GM12878 (cell line): ENCODE data around the gene LAMA5. TPM values are rescaled to one million over a fixed set of nuclear protein-coding genes. Genes with fewer than 3 reads are reported as not detected.

Experiments used
- ATAC-seq: fragments of 200-7000 bp; cut with Tn5 transposase; 3 replicates; pipeline ENCODE4 v1.9.1; 2020; ENCODE audit warnings: mild to moderate bottlenecking, moderate library complexity
- BruUV-seq: library from RNA; stranded (reverse); fragments of 400-500 nt; replicated peaks from 2 replicates; lab custom pipeline; 2021; lab: Mats Ljungman, UMichigan
- CTCF ChIA-PET: fragments of 300-600 bp; sonication (Branson Sonifier 250); formaldehyde crosslinking; extraction: SDS; loops from one replicate; lab custom pipeline; 2021; ENCODE audit warnings: inconsistent platforms; lab: Yijun Ruan, JAX
- POLR2A ChIA-PET: fragments of 350-600 bp; formaldehyde crosslinking; extraction: SDS; loops from one replicate; lab custom pipeline; 2021; ENCODE audit warnings: inconsistent platforms; lab: Charles Lee
- RAD21 ChIA-PET: fragments of 300-600 bp; sonication (Branson Sonifier 250); formaldehyde crosslinking; loops from one replicate; lab custom pipeline; 2023; ENCODE audit warnings: antibody characterized with exemption; ENCODE audit not compliant: unreplicated experiment; lab: Charles Lee
- SMC1A ChIA-PET: fragments of 300-600 bp; sonication (Branson Sonifier 250); formaldehyde crosslinking; loops from one replicate; lab custom pipeline; 2023; ENCODE audit not compliant: unreplicated experiment, uncharacterized antibody; lab: Charles Lee
- DNase-seq: peaks from one replicate; pipeline ENCODE4 v3.0.0-alpha.2; 2011; ENCODE audit warnings: low read depth, low spot score
- FAIRE-seq: peaks from 3 replicates; lab custom pipeline; 2011; peaks lifted over from hg19 to GRCh38; lab: Jason Lieb, UNC
- H2AFZ ChIP-seq: 2 replicates; pipeline ENCODE4 v1.6.0; 2011; ENCODE audit warnings: low read depth, low read length, control low read depth; ENCODE audit not compliant: control insufficient read depth
- H3K27ac ChIP-seq: 2 replicates; pipeline ENCODE4 v1.5.1; 2011; ENCODE audit warnings: control low read depth; ENCODE audit not compliant: control insufficient read depth, insufficient read depth
- H3K27me3 ChIP-seq, 2 experiments: replicated peaks in 1 of 2; 2 replicates each; pipeline versions ENCODE4 v1.6.0 to v1.6.1; 2011; ENCODE audit warnings: low read length in 1 of 2; ENCODE audit not compliant: control insufficient read depth in 2 of 2, insufficient read depth in 2 of 2
- H3K36me3 ChIP-seq, 2 experiments: 2 replicates each; pipeline ENCODE4 v1.5.1; 2011; ENCODE audit warnings: low read length in 1 of 2; ENCODE audit not compliant: control insufficient read depth in 2 of 2, insufficient read depth in 2 of 2
- H3K4me1 ChIP-seq: 2 replicates; pipeline ENCODE4 v1.6.1; 2011; ENCODE audit warnings: mild to moderate bottlenecking, low read length, moderate library complexity, mixed read lengths; ENCODE audit not compliant: control insufficient read depth, insufficient read depth
- H3K4me2 ChIP-seq: 2 replicates; pipeline ENCODE4 v1.6.0; 2011; ENCODE audit warnings: control low read depth; ENCODE audit not compliant: control insufficient read depth, insufficient read depth
- H3K4me3 ChIP-seq: fragments of 200-600 bp; sonication (generic); 2 replicates; pipeline ENCODE4 v1.5.1; 2016
- H3K79me2 ChIP-seq: 2 replicates; pipeline ENCODE4 v1.6.0; 2011; ENCODE audit warnings: low read length; ENCODE audit not compliant: control insufficient read depth, insufficient read depth
- H3K9ac ChIP-seq: 2 replicates; pipeline ENCODE4 v1.8.0; 2011; ENCODE audit warnings: low read length, control low read depth, mixed read lengths; ENCODE audit not compliant: control insufficient read depth, insufficient read depth
- H3K9me3 ChIP-seq: replicated peaks from 3 replicates; pipeline ENCODE4 v1.5.1; 2011; ENCODE audit warnings: mild to moderate bottlenecking, low read length; ENCODE audit not compliant: control insufficient read depth, insufficient read depth
- H4K20me1 ChIP-seq: 2 replicates; pipeline ENCODE4 v1.6.0; 2011; ENCODE audit not compliant: control insufficient read depth, insufficient read depth
- BMI1 ChIP-seq: fragments of 450-650 bp; IDR thresholded peaks from 2 replicates; pipeline ENCODE4 v1.6.1; 2016; ENCODE audit warnings: mild to moderate bottlenecking, moderate library complexity, borderline replicate concordance
- CBX5 ChIP-seq: sonication (generic); IDR thresholded peaks from 2 replicates; pipeline ENCODE4 v1.6.1; 2016; ENCODE audit warnings: low read depth, moderate library complexity, mild to moderate bottlenecking, inconsistent platforms
- EGR1 ChIP-seq, 2 experiments: IDR thresholded peaks; 1 replicate in 1 of 2; 2 replicates in 1 of 2; pipeline ENCODE4 v1.6.1; 2011 to 2012; ENCODE audit warnings: low read depth in 2 of 2, low read length in 2 of 2, borderline replicate concordance in 1 of 2, mild to moderate bottlenecking in 1 of 2, moderate library complexity in 1 of 2
- EZH2 ChIP-seq: IDR thresholded peaks from 2 replicates; pipeline ENCODE4 v1.6.1; 2012; ENCODE audit warnings: low read depth, mild to moderate bottlenecking, control low read depth, inconsistent platforms, low read length, borderline replicate concordance; ENCODE audit not compliant: control insufficient read depth
- JUNB ChIP-seq: IDR thresholded peaks from 2 replicates; pipeline ENCODE4 v1.6.1; 2016; ENCODE audit warnings: antibody characterized with exemption, mild to moderate bottlenecking
- MYC ChIP-seq: IDR thresholded peaks from 2 replicates; pipeline ENCODE4 v1.6.1; 2011; ENCODE audit warnings: mild to moderate bottlenecking, low read length, moderate library complexity, inconsistent platforms; ENCODE audit not compliant: insufficient read depth, insufficient replicate concordance, insufficient read length, severe bottlenecking
- STAT1 ChIP-seq: fragments of 450-650 bp; conservative IDR thresholded peaks from 2 replicates; pipeline ENCODE4 v1.6.1; 2014; ENCODE audit warnings: antibody characterized with exemption, mild to moderate bottlenecking
- ZZZ3 ChIP-seq: IDR thresholded peaks from 2 replicates; pipeline ENCODE4 v1.6.1; 2011; ENCODE audit warnings: low read depth; ENCODE audit not compliant: control insufficient read depth, insufficient read length
- WGBS: methylation state at CpG from one replicate; pipeline ENCODE4 v1.1.6; 2016; ENCODE audit warnings: low lambda C conversion rate; ENCODE audit not compliant: insufficient replicate concordance, insufficient coverage; ENCODE audit errors: missing lambda C conversion rate; 5-methylcytosine and 5-hydroxymethylcytosine counted together
- in situ Hi-C: fragments of 300-500 bp; cut with MboI; formaldehyde crosslinking; loops from 9 replicates; pipeline ENCODE4 v1.14.3; 2018; ENCODE audit warnings: mixed read lengths
- intact Hi-C: fragments of 100-400 bp; cut with micrococcal nuclease; formaldehyde crosslinking; loops from one replicate; pipeline ENCODE4 v1.14.2; 2022; ENCODE audit not compliant: unreplicated experiment
- polyA plus RNA-seq, 11 experiments: library from polyadenylated mRNA; depleted of rRNA in 4 of 11; unstranded in 6 of 11; stranded (reverse) in 5 of 11; fragments of >200 nt; fragmentation: Nextera tagmentation in 4 of 11; fragmentation: Illumina TruSeq in 1 of 11; extraction: Ambion mirVana in 4 of 11; extraction: Trizol in 1 of 11; gene quantifications; 1 replicate in 1 of 11; 2 replicates in 10 of 11; pipeline versions ENCODE4 v1.2.1 to v1.2.3, GENCODE V29; 2011 to 2016; ENCODE audit warnings: inconsistent platforms in 2 of 11, missing spikeins in 2 of 11, low read depth in 1 of 11
- total RNA-seq, 4 experiments: library from RNA; depleted of rRNA in 3 of 4; stranded (reverse); fragments of >200 nt in 3 of 4; fragmentation: Illumina TruSeq in 1 of 4; extraction: Trizol in 1 of 4; gene quantifications; 2 replicates each; pipeline versions ENCODE4 v1.2.1 to v1.2.3, GENCODE V29; 2013 to 2021
- TF ChIP-seq, protein P1 (sequence below): IDR thresholded peaks from 2 replicates; pipeline ENCODE4 v1.6.1; 2012; ENCODE audit warnings: low read depth, low read length, improper control_type of control experiment
- TF ChIP-seq, protein P2 (sequence below): fragments of 450-650 bp; IDR thresholded peaks from 2 replicates; pipeline ENCODE4 v1.6.1; 2017; ENCODE audit warnings: antibody characterized with exemption, mild to moderate bottlenecking, moderate library complexity
- TF ChIP-seq, protein P3 (sequence below): fragments of 450-650 bp; IDR thresholded peaks from 2 replicates; pipeline ENCODE4 v1.6.1; 2016; ENCODE audit warnings: mild to moderate bottlenecking

The LAMA5 gene
- total and polyA plus RNA-seq, 10 of the 15 experiments (the other 5 are each of a cell fraction or from before 2014, with no cell fraction given), result 0.09 to 3.1 (median 1.6) TPM; not detected in 3

DNA sequence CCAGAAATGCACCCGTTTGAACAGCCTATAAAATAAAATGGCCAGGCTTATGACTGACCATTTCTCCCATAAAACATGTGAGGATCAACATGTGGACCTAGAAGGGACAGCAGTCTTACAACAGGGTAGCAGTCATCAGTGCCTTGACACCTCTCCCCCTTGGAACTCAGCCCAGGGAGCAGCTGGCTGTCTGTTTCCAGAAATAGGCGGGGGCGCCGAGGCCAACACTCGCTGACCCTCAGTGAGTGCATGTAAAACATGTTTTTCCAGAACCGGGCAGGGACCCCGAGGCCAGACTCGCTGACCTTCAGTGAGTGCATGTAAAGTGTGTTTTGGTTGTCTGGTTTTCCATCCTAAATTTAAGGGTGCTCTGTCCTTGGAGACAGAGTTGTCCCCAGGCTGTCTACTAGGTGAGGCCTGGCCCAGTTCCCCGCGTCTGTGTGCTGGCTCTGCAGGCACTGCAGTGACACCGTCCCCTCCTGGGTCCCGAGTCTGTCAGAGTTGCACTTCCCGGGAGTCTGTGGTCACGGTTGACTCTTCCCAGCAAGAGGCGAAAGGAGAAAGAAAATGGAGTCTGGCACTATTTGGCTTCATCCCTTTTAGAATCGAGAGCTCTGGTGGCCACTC, 84.1 kb downstream of the LAMA5 start:
- ATAC-seq (no peak), FAIRE-seq (no peak)
- ChIA-PET CTCF (no interaction called here), POLR2A (no interaction called here)
- in situ Hi-C loops, result no loop called here
- Histone ChIP-seq H3K79me2 (no peaks in the 10 kb centered on the region), H3K4me3 (no peak overlapping the region), H3K27me3 (no peaks in the 10 kb centered on the region), H3K36me3 (peaks cover 23 to 24% of the 10 kb centered on the region in 2 experiments; a peak in 3 of 4 replicates), H3K4me1 (no peaks in the 10 kb centered on the region), H2AFZ (no peak overlapping the region), H4K20me1 (no peaks in the 10 kb centered on the region)
- TF ChIP-seq, protein P1, sequence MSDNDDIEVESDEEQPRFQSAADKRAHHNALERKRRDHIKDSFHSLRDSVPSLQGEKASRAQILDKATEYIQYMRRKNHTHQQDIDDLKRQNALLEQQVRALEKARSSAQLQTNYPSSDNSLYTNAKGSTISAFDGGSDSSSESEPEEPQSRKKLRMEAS, result no peak
- TF ChIP-seq, protein P2, sequence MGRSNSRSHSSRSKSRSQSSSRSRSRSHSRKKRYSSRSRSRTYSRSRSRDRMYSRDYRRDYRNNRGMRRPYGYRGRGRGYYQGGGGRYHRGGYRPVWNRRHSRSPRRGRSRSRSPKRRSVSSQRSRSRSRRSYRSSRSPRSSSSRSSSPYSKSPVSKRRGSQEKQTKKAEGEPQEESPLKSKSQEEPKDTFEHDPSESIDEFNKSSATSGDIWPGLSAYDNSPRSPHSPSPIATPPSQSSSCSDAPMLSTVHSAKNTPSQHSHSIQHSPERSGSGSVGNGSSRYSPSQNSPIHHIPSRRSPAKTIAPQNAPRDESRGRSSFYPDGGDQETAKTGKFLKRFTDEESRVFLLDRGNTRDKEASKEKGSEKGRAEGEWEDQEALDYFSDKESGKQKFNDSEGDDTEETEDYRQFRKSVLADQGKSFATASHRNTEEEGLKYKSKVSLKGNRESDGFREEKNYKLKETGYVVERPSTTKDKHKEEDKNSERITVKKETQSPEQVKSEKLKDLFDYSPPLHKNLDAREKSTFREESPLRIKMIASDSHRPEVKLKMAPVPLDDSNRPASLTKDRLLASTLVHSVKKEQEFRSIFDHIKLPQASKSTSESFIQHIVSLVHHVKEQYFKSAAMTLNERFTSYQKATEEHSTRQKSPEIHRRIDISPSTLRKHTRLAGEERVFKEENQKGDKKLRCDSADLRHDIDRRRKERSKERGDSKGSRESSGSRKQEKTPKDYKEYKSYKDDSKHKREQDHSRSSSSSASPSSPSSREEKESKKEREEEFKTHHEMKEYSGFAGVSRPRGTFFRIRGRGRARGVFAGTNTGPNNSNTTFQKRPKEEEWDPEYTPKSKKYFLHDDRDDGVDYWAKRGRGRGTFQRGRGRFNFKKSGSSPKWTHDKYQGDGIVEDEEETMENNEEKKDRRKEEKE, result no peak
- TF ChIP-seq ZZZ3, result no peak
- TF ChIP-seq JUNB, result no peak
- no peak for TF ChIP-seq BMI1
- no peak for TF ChIP-seq STAT1
- no peak for TF ChIP-seq EZH2
- TF ChIP-seq CBX5, result no peak
- TF ChIP-seq EGR1 (IDR thresholded peaks at IDR 0.05; ENCODE audit: borderline replicate concordance in 1 of 2, low read depth in 2 of 2, low read length in 2 of 2), result no peak
- TF ChIP-seq MYC, result no peak
- TF ChIP-seq, protein P3, sequence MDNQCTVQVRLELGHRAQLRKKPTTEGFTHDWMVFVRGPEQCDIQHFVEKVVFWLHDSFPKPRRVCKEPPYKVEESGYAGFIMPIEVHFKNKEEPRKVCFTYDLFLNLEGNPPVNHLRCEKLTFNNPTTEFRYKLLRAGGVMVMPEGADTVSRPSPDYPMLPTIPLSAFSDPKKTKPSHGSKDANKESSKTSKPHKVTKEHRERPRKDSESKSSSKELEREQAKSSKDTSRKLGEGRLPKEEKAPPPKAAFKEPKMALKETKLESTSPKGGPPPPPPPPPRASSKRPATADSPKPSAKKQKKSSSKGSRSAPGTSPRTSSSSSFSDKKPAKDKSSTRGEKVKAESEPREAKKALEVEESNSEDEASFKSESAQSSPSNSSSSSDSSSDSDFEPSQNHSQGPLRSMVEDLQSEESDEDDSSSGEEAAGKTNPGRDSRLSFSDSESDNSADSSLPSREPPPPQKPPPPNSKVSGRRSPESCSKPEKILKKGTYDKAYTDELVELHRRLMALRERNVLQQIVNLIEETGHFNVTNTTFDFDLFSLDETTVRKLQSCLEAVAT, result no peak
- TF ChIP-seq, all 136 proteins: peak for 0
- RAD21 ChIA-PET, result no interaction called here
- H3K9me3 ChIP-seq, result no peaks in the 10 kb centered on the region
- no TSS peak for BruUV-seq
- no peak overlapping the region for H3K27ac ChIP-seq
- DNase-seq, result no peak
- intact Hi-C loops, result no loop called here
- H3K9ac ChIP-seq, result no peak overlapping the region
- SMC1A ChIA-PET, result no interaction called here
- no peak overlapping the region for H3K4me2 ChIP-seq
- 98% methylated on average over 16 of the region's 16 CpGs for WGBS
